Dendritic cell treated with granulocyte-macrophage colony-stimulating factor and Interleukin-4, amounts not matched to agents 40 ng/mL and 50 ng/mL, for 4 days (primary cell): Measurements from ENCODE around the gene FAM72D.
"Not testable (repeated sequence)": the region's sequence is repeated elsewhere in the genome, so short reads cannot be mapped to it uniquely, and the experiment has no call there.

ENCODE experiments used
- H3K27ac Mint-ChIP-seq: one replicate; pipeline ENCODE4 v1.8.0; 2022; ENCODE audit warnings: mild to moderate bottlenecking, mixed read lengths
- H3K27me3 Mint-ChIP-seq: one replicate; pipeline ENCODE4 v1.8.0; 2022; ENCODE audit warnings: mild to moderate bottlenecking, mixed read lengths
- H3K36me3 Mint-ChIP-seq: one replicate; pipeline ENCODE4 v1.8.0; 2022; ENCODE audit warnings: low read depth, mixed read lengths
- H3K4me1 Mint-ChIP-seq: one replicate; pipeline ENCODE4 v1.8.0; 2022; ENCODE audit warnings: low read depth, mixed read lengths
- H3K4me3 Mint-ChIP-seq: one replicate; pipeline ENCODE4 v1.8.0; 2022; ENCODE audit warnings: mild to moderate bottlenecking, moderate library complexity, mixed read lengths
- H3K9me3 Mint-ChIP-seq: one replicate; pipeline ENCODE4 v1.8.0; 2022; ENCODE audit warnings: mixed read lengths
- intact Hi-C: fragments of 100-400 bp; cut with micrococcal nuclease; formaldehyde crosslinking; loops from one replicate; pipeline ENCODE4 v1.15.0; 2022

Gene FAM72D

DNA sequence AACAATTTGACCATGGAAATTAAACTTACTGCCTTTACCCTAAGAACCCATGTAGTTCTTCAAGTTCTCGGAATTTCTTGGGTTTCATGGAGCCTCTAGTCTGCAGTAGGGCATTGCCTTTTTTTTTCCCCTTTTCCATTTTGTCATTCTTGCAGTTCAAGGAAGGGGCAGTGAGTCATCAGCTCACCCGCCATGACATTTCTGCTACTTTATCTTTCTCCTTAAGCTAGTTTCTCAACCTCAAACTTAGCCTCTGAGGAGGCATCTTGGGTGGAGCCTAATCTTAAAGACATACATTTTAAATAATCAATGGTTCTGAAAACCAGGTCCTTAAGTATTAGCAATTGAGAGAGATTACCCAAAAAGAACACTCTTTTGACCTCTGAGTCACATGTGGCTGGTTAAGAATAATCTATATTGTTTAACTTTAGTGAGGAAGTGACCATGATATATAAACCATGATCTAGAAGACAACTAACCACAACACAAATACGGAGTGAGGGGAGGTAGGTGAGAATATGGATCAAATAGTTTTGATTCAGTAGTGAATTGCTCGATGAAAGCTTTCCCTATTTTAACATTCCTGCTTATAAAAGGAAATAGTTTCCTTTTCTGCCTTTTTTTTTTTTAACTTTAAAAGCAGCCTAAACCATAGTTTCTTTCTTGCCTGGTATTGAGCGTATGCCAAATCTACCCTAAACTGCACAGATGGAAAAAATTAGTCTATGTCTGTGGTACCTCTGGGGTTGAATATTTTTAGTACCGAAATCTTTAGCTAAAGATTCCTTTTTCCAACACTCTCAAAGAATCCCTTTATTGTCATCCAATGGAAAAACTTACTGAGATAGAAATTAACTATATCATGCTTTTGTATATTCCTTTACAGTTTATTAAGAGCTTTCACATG lies 20.1 kb downstream of the FAM72D start:
- intact Hi-C loops, H3K36me3 Mint-ChIP-seq, H3K9me3 Mint-ChIP-seq, H3K27me3 Mint-ChIP-seq, H3K4me1 Mint-ChIP-seq, H3K27ac Mint-ChIP-seq, H3K4me3 Mint-ChIP-seq: not testable (repeated sequence)

DNA sequence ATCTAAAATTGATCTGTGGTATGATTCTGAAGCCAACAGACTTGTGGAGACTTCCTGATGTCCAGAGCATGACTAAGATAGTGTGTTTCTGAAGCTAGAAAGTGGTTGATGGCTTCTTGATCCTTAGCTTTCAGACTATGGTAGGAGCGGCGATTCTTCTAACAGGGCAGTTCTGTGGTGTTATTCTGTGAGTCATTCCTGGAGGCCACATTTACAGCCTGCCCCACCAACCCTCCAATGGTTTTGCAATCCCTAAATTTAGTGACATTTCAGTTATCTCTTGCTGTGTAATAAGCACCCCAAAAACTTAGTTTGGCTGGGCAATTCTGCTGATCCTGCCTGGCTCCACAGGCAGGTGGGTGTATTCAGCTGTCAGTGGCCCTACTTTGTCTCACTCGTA lies 24.1 kb downstream of the FAM72D start:
- H3K27ac Mint-ChIP-seq, intact Hi-C loops: not testable (repeated sequence)

DNA sequence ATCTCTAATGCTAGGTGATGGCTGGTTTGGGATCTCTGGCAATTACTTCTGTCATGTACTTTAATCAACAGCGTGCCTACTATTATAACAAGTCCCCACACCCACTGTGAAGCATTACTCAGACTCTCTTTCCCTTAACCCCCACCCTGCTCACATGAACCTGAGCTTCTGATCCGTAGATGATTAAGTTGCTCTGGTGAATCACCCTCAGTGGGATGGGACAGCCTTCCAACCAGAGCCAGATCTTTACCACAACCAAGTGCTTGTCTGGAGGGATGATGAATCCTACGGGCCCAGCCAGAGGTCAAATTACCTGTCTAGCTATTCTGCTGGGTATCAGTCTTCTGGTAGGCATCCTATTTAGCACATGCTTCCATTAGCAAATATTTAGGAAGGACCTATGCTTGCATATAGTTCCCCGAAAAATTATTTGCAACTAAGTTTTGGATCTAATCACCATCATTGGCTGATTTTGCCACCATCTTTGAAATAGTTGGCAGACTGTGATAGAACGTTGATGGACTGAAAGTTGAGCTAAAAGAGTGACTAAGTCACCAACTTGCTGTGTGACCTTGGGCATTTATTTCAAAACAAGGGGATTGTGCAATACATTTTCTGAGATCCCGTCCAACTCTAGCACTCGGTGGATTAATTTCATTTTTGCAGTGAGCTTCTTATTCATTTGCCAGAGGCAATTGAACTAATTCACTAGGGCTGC lies 26.7 kb downstream of the FAM72D start:
- H3K27me3 Mint-ChIP-seq, H3K4me3 Mint-ChIP-seq, H3K9me3 Mint-ChIP-seq, intact Hi-C loops, H3K4me1 Mint-ChIP-seq, H3K36me3 Mint-ChIP-seq, H3K27ac Mint-ChIP-seq: not testable (repeated sequence)

More for the DNA sequence above, 24.1 kb downstream of the FAM72D start:
- not testable (repeated sequence) for H3K4me1 Mint-ChIP-seq, H3K27me3 Mint-ChIP-seq, H3K9me3 Mint-ChIP-seq, H3K4me3 Mint-ChIP-seq, H3K36me3 Mint-ChIP-seq

DNA sequence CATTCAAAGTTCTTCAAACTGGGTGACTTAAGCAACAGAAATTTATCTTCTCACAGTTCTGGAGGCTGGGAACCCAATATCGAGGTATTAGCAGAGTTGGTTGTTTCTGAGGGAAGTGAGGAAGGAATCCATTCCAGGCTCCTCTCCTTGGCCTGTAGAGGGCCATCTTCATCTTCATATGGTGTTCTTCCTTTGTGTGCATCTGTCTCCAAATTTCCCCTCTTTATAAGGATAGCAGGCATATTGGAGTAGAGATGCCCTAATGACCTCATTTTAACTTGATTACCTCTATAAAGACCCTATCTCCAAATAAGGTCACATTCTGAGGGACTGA lies 27.3 kb downstream of the FAM72D start:
- intact Hi-C loops = not testable (repeated sequence)

DNA sequence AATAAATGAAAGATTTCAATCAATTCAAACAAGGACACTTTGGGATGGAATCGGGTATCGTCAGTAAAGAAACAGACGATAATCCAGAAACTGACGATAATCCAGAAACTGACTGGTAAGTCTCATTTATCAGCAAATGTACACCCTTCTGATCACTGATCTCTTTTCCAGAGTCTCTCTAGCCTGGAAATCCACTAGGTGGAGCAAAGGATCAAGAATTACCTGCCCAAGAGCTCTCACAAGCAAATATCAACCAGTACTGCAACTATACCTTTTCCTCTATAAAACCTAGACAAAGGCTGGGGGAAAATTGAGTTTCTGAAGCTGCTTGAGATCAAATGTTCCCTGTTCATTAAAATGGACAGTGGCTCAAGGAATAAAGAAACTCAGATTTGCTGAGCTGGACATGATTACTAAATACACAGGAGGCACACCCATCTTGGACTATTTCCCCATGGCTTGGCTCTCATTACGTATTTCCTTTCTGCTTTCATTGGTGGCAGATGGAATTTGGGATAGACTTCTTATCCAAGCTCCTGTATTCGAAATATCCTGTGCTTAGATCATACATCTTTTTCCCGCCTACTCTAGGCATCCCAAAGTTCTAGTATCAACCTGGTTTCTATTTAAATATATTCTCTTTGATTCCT lies 28.3 kb downstream of the FAM72D start:
- H3K36me3 Mint-ChIP-seq = not testable (repeated sequence)

More for the DNA sequence above, 27.3 kb downstream of the FAM72D start:
- H3K4me1 Mint-ChIP-seq, H3K27ac Mint-ChIP-seq, H3K27me3 Mint-ChIP-seq, H3K4me3 Mint-ChIP-seq, H3K9me3 Mint-ChIP-seq, H3K36me3 Mint-ChIP-seq: not testable (repeated sequence)

DNA sequence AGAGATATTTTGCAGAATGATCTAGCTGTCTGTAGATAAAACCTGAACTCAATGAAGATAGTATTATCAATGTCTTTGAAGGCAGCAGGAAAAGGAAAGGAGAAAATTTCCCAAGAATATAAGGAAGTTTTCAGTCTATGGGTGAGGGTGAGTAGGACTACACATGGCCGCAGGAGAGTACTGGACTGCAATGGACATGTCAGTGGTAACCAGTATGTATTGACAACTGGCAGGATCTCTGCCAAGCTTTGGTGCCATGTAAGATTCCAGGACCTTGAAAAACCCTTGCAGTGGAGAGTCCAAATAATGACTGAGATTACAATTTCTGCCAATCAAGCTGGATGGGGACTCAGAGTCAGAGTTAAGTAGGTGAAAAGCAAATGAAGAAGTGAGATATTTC lies 29.3 kb downstream of the FAM72D start:
- H3K4me3 Mint-ChIP-seq, intact Hi-C loops, H3K9me3 Mint-ChIP-seq, H3K27me3 Mint-ChIP-seq, H3K4me1 Mint-ChIP-seq, H3K27ac Mint-ChIP-seq, H3K36me3 Mint-ChIP-seq: not testable (repeated sequence)

More for the DNA sequence above, 28.3 kb downstream of the FAM72D start:
- H3K4me1 Mint-ChIP-seq, H3K4me3 Mint-ChIP-seq, intact Hi-C loops, H3K27ac Mint-ChIP-seq, H3K27me3 Mint-ChIP-seq, H3K9me3 Mint-ChIP-seq: not testable (repeated sequence)

DNA sequence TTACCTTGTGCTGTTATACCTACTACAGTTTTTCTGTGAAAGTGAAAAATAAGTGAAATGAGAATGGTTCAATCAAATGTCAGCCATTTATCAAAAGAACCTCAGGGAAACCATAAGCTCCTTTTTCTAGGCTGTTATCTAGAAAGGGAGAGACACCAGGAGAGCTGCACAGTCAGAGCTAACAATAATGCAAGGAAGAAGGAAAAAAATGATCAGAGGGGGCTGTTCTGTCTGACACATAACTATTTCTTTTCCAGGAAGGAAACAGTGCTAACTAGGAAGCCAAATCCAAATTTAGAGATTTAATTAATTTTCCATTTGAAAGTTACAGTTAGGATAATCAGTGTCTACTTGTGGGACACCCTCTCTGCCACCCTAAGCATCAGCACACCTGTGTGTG lies 31.4 kb downstream of the FAM72D start:
- not testable (repeated sequence) for H3K27ac Mint-ChIP-seq, H3K9me3 Mint-ChIP-seq

DNA sequence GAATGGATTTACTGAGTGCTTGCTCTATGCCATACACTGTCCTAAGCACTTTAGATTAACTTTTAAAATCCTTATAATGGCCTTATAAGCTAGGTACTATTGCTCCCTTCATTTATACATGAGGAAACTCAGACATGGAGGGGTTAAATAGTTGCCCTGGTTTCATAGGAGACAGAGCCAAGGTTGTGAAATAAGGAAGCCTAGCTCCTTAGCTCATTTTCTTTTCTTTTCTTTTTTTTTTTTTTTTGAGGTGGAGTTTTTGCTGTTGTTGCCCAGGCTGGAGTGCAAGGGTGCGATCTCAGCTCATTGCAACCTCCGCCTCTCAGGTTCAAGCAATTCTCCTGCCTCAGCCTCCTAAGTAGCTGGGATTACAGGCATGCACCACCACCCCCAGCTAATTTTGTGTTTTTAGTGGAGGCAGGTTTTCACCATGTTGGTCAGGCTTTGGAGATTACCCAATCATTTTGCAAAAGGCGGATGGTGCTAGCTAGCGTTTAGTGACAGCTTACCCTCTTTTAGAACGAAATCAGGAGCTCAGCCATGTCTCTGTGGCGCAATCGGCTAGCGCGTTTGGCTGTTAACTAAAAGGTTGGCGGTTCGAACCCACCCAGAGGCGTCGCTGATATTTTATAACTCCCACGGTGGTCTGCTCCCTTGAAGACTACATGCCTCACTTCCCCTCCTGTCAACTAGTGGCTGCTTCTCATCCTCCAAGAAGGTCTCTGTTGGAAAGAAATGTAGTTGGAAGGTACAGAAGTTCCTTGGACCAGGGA lies 33.1 kb downstream of the FAM72D start:
- H3K27me3 Mint-ChIP-seq, H3K4me1 Mint-ChIP-seq, H3K27ac Mint-ChIP-seq, H3K4me3 Mint-ChIP-seq, intact Hi-C loops, H3K9me3 Mint-ChIP-seq, H3K36me3 Mint-ChIP-seq: not testable (repeated sequence)

More for the DNA sequence above, 31.4 kb downstream of the FAM72D start:
- H3K4me3 Mint-ChIP-seq, H3K36me3 Mint-ChIP-seq, H3K27me3 Mint-ChIP-seq, H3K4me1 Mint-ChIP-seq, intact Hi-C loops: not testable (repeated sequence)

DNA sequence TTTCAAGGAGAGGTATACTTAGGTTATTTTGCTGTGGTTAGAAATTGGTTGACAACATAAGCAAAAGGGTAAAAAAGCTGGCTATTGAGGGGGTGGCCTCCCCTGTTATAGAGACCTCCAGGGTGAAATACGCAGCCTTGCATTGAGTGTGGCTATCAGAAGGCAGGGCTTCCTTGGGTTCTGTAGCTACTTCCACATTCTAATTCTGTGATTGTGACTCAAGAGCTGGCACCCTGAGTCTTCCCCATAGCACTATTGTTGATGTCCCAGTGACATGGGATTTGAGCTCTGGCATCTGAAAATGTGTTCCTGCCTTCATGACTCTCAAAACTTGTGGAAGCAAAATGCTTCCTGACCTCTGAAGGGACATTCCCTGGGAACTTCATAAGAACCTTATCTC lies 38.7 kb downstream of the FAM72D start:
- H3K4me3 Mint-ChIP-seq, H3K36me3 Mint-ChIP-seq, intact Hi-C loops, H3K27me3 Mint-ChIP-seq, H3K27ac Mint-ChIP-seq, H3K9me3 Mint-ChIP-seq, H3K4me1 Mint-ChIP-seq: not testable (repeated sequence)

DNA sequence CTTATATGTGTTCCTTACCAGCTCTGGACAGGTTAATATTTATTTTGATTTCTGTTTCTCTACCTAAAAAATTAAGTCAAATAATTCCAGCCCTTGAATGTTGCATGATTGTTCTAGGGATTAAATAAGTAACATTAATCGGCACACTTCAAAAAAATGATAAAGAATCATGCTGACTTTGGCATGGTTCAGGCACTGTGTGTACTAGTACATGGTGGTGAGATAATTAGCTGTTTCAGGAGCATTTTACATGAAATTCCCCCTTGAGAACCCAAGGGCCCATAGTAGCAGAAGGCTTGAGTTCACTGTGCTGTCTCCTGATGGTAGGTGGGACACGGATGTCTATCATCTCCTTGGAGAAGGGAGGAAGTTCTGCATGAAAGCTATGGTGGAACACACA lies 44.8 kb downstream of the FAM72D start:
- H3K4me3 Mint-ChIP-seq = not testable (repeated sequence)

DNA sequence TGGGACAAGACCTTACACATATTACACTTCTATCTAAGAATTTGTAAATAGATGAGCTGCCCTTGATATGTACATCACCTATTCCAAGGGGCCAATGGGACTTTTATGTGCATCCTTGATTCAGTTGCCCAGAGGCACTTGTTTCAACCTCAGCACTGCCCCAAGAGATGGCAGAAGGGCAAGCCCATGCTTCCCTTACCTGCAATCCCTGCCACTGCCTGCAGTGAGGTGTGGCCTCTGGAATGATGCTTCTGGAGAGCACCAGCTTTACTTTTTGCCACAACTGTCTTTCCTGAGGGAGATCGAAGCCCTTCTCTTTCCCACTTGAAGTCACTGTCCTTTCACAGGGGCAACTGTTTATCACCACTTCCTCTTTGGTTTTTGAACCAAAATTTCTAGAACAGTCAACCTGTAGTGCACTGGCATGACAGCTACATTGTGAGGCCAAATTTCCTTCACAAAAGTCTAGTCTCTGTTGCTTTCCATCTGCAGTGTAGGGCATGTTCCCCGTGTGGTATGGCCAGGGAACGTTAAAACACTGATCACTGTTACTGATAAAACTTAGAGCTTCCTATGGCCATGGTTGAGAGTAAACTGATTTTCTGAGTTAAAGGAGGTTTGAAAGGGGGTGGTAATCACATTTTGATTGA lies 48.6 kb downstream of the FAM72D start:
- intact Hi-C loops, H3K4me1 Mint-ChIP-seq, H3K4me3 Mint-ChIP-seq, H3K36me3 Mint-ChIP-seq, H3K9me3 Mint-ChIP-seq, H3K27ac Mint-ChIP-seq, H3K27me3 Mint-ChIP-seq: not testable (repeated sequence)

More for the DNA sequence above, 44.8 kb downstream of the FAM72D start:
- H3K9me3 Mint-ChIP-seq, H3K4me1 Mint-ChIP-seq, intact Hi-C loops, H3K36me3 Mint-ChIP-seq, H3K27me3 Mint-ChIP-seq, H3K27ac Mint-ChIP-seq: not testable (repeated sequence)

DNA sequence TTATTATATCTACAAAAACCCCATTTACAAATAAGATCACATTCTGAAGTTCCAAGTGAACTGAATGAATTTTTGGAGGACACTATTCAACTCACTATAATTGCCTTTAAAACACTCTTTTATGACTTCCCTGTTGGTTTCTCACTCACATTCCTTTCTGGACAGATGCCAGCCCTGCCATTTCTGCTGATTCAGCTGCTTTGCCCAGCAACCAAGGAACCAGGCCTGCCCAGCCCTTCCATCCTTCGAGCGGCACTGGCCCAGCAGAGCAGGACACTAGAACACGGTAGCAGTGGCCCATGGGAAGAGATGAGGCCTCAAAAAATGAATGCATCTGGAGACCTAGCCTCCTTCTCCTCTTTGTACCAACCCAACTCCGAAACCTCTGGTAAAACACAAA lies 50.5 kb downstream of the FAM72D start:
- H3K9me3 Mint-ChIP-seq, H3K4me1 Mint-ChIP-seq, H3K27me3 Mint-ChIP-seq, intact Hi-C loops, H3K27ac Mint-ChIP-seq, H3K36me3 Mint-ChIP-seq, H3K4me3 Mint-ChIP-seq: not testable (repeated sequence)

DNA sequence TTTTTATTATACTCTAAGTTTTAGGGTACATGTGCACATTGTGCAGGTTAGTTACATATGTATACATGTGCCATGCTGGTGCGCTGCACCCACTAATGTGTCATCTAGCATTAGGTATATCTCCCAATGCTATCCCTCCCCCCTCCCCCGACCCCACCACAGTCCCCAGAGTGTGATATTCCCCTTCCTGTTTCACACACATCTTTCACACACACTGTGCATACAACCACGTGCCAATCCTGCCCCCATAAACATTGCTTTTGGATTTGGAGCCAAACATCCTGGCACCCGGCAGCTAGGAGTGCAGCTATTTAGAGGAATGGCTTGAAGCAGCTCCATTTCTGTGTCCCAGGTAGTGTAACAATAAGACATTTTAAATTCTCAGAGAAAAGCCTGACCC lies 51.4 kb downstream of the FAM72D start:
- H3K4me3 Mint-ChIP-seq, H3K9me3 Mint-ChIP-seq, H3K4me1 Mint-ChIP-seq, H3K36me3 Mint-ChIP-seq, H3K27ac Mint-ChIP-seq, H3K27me3 Mint-ChIP-seq, intact Hi-C loops: not testable (repeated sequence)

DNA sequence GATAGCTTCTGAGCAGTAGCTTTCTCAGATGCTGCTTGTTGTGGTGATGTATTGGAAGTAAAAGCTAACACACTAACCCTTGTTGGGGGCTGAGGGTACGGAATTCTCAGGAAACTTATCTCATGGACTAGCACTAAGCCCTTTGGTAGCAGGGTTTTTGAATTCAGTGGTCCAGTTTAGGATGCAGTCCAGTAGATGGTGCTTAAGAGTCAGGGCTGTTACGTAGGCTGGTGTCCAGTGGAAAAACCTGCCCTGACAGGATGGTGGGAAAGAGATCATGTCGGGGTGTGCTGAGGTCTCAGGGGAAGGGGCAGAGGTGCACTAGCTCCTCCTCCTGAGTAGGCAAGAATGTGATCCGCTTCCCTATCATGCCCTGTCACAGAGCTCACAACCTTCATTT lies 59.6 kb downstream of the FAM72D start:
- intact Hi-C loops, H3K4me1 Mint-ChIP-seq, H3K36me3 Mint-ChIP-seq, H3K27ac Mint-ChIP-seq, H3K27me3 Mint-ChIP-seq, H3K4me3 Mint-ChIP-seq, H3K9me3 Mint-ChIP-seq: not testable (repeated sequence)
